OCI-LY1 (cell line): ENCODE results near the gene SH3RF1.

Experiments used
- H2AFZ ChIP-seq: fragments of 200-600 bp; sonication (generic), shearing (Covaris generic); 2 replicates; pipeline ENCODE4 v1.6.0; 2014; ENCODE audit warnings: antibody characterized with exemption, mild to moderate bottlenecking, low read length
- H3F3A ChIP-seq: fragments of 200-600 bp; sonication (generic), shearing (Covaris generic); 2 replicates; pipeline ENCODE4 v1.6.0; 2014; ENCODE audit warnings: mild to moderate bottlenecking, antibody characterized with exemption, low read length, moderate library complexity; ENCODE audit not compliant: insufficient read depth
- H3K27ac ChIP-seq: fragments of 200-600 bp; sonication (generic); 2 replicates; pipeline ENCODE4 v1.5.1; 2014; ENCODE audit warnings: low read length, mixed run types, mild to moderate bottlenecking, low read depth; ENCODE audit not compliant: poor library complexity, severe bottlenecking
- H3K27me3 ChIP-seq: fragments of 200-600 bp; sonication (generic); 2 replicates; pipeline ENCODE4 v1.6.0; 2014; ENCODE audit warnings: antibody characterized with exemption, mild to moderate bottlenecking, low read length, moderate library complexity; ENCODE audit not compliant: insufficient read depth
- H3K36me3 ChIP-seq: fragments of 200-600 bp; sonication (generic); 2 replicates; pipeline ENCODE4 v1.6.1; 2014; ENCODE audit warnings: mild to moderate bottlenecking, antibody characterized with exemption, low read length, moderate library complexity, mixed read lengths; ENCODE audit not compliant: insufficient read depth
- H3K4me1 ChIP-seq: fragments of 200-600 bp; sonication (generic); 2 replicates; pipeline ENCODE4 v1.5.1; 2014; ENCODE audit warnings: mild to moderate bottlenecking, low read length, moderate library complexity; ENCODE audit not compliant: insufficient read depth, severe bottlenecking
- H3K4me2 ChIP-seq: fragments of 200-600 bp; sonication (generic), shearing (Covaris generic); 2 replicates; pipeline ENCODE4 v1.6.1; 2014; ENCODE audit warnings: low read length
- H3K4me3 ChIP-seq: fragments of 200-600 bp; sonication (generic); 2 replicates; pipeline ENCODE4 v1.5.1; 2014; ENCODE audit warnings: low read length, low read depth, mild to moderate bottlenecking, mixed read lengths; ENCODE audit not compliant: poor library complexity, severe bottlenecking
- H3K79me2 ChIP-seq: fragments of 200-600 bp; shearing (Covaris generic); 2 replicates; pipeline ENCODE4 v1.6.1; 2016; ENCODE audit warnings: mixed run types, low read length, mixed read lengths; ENCODE audit not compliant: insufficient read depth
- H3K9ac ChIP-seq: fragments of 200-600 bp; sonication (generic), shearing (Covaris generic); 2 replicates; pipeline ENCODE4 v1.6.1; 2014; ENCODE audit warnings: mild to moderate bottlenecking, low read length, mixed read lengths
- H3K9me2 ChIP-seq: fragments of 200-600 bp; sonication (generic), shearing (Covaris generic); 2 replicates; pipeline ENCODE4 v1.6.1; 2014; ENCODE audit warnings: low read depth, mild to moderate bottlenecking, low read length, mixed read lengths
- H3K9me3 ChIP-seq: fragments of 200-600 bp; shearing (Covaris generic); 2 replicates; pipeline ENCODE4 v1.6.1; 2014; ENCODE audit warnings: low read length, mixed read lengths
- H4K20me1 ChIP-seq: fragments of 200-600 bp; sonication (generic), shearing (Covaris generic); 2 replicates; pipeline ENCODE4 v1.6.0; 2016; ENCODE audit warnings: mild to moderate bottlenecking, low read length; ENCODE audit not compliant: insufficient read depth
- CTCF ChIP-seq: fragments of 200-600 bp; sonication (generic), shearing (Covaris generic); IDR thresholded peaks from 2 replicates; pipeline ENCODE4 v1.5.1; 2017; ENCODE audit warnings: mild to moderate bottlenecking, antibody characterized with exemption, low read length, moderate library complexity, mixed read lengths
- EZH2 ChIP-seq: fragments of 200-600 bp; sonication (generic), shearing (Covaris generic); IDR thresholded peaks from 2 replicates; pipeline ENCODE4 v1.8.0; 2017; ENCODE audit warnings: borderline replicate concordance, mixed run types, mild to moderate bottlenecking, antibody characterized with exemption, low read length, moderate library complexity, mixed read lengths

Gene SH3RF1

GRCh38 chr4:169050881-169051760 is 219.6 kb downstream of the SH3RF1 start:
- Histone ChIP-seq H3K9me3 (no peaks in the 10 kb centered on the region), H3K27me3 (0 out of 2 replicates have a peak, but pooled peaks cover 2% of the 10 kb centered on the region), H4K20me1 (no peaks in the 10 kb centered on the region), H3K9me2 (no peaks in the 10 kb centered on the region), H3K4me3 (no peak overlapping the region), H3F3A (no peaks in the 10 kb centered on the region), H3K4me1 (no peaks in the 10 kb centered on the region), H3K36me3 (no peaks in the 10 kb centered on the region), H2AFZ (no peak overlapping the region), H3K79me2 (no peaks in the 10 kb centered on the region), H3K4me2 (no peak overlapping the region), H3K27ac (no peak overlapping the region), H3K9ac (no peak overlapping the region)
- TF ChIP-seq EZH2 (no peak), CTCF (no peak)

GRCh38 chr4:169050284-169050683 is 220.5 kb downstream of the SH3RF1 start:
- no peaks in the 10 kb centered on the region for H3K9me3 ChIP-seq
- no peak overlapping the region for H2AFZ ChIP-seq
- no peaks in the 10 kb centered on the region for H3K9me2 ChIP-seq
- H3K9ac ChIP-seq = no peak overlapping the region
- no peaks in the 10 kb centered on the region for H3K79me2 ChIP-seq
- H3K4me2 ChIP-seq = no peak overlapping the region
- H3K27me3 ChIP-seq = 0 out of 2 replicates have a peak, but pooled peaks cover 2% of the 10 kb centered on the region
- H3F3A ChIP-seq = no peaks in the 10 kb centered on the region
- no peaks in the 10 kb centered on the region for H3K4me1 ChIP-seq
- no peaks in the 10 kb centered on the region for H3K36me3 ChIP-seq
- H3K4me3 ChIP-seq = no peak overlapping the region
- no peaks in the 10 kb centered on the region for H4K20me1 ChIP-seq
- H3K27ac ChIP-seq = no peak overlapping the region
- TF ChIP-seq EZH2 (no peak), CTCF (no peak)

- 0 out of 2 replicates have a peak, but pooled peaks cover 2% of the 10 kb centered on the region for H3K27me3 ChIP-seq
- no peaks in the 10 kb centered on the region for H4K20me1 ChIP-seq
- TF ChIP-seq CTCF (no peak), EZH2 (no peak)
- no peaks in the 10 kb centered on the region for H3K36me3 ChIP-seq
- no peaks in the 10 kb centered on the region for H3F3A ChIP-seq
- H3K4me1 ChIP-seq = no peaks in the 10 kb centered on the region
- no peak overlapping the region for H3K4me2 ChIP-seq
- no peaks in the 10 kb centered on the region for H3K9me3 ChIP-seq
- no peak overlapping the region for H2AFZ ChIP-seq
- H3K79me2 ChIP-seq = no peaks in the 10 kb centered on the region
- no peaks in the 10 kb centered on the region for H3K9me2 ChIP-seq
- no peak overlapping the region for H3K9ac ChIP-seq
- no peak overlapping the region for H3K4me3 ChIP-seq
- no peak overlapping the region for H3K27ac ChIP-seq
These were observed 221.8 kb downstream of the SH3RF1 start for GRCh38 chr4:169048868-169049414.
